Gastrocnemius medialis (tissue), 4 donors: ENCODE results near the gene TMEM185B.

Experiments used
- POLR2A ChIP-seq, 2 donors: fragments of 450-650 bp; IDR thresholded peaks; one replicate each; pipeline ENCODE4 v1.6.1; 2017; ENCODE audit warnings: antibody characterized with exemption in 2 of 2, mild to moderate bottlenecking in 2 of 2, moderate library complexity in 2 of 2
- TF ChIP-seq, protein P1 (sequence below), 5 experiments: fragments of 450-650 bp in 3 of 5; fragments of 200-600 bp in 2 of 5; sonication (generic) in 2 of 5; IDR thresholded peaks in 4 of 5; conservative IDR thresholded peaks in 1 of 5; 1 replicate in 4 of 5; 2 replicates in 1 of 5; pipeline ENCODE4 v1.5.1; 2016 to 2019; ENCODE audit warnings: antibody characterized with exemption in 5 of 5, mild to moderate bottlenecking in 3 of 5, moderate library complexity in 3 of 5

DNA sequence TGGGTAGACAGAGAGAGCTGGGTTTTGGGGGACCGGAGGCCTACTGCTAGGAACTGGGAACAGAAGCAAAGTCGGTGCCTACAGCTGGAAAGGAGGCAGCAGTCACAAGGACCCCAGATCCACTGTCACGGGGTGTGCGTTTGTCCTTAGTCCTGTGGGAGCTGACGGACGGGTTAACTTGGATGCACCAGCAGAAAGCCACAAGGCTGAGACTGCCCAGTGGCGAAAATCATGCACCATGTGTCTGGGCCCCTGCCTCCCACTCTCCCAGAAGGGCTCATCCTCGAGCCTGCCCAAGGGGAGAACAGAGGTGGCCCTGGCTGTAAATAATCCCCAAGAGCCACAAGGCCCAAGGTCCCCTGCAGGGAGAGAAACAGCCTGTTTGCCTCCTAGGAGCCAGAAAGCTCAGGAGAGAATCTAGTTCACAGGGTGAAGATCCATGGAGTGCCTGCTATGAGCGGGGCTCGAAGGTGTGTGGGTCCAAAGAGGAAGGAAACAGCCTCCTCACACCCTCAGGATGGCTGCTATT is 17.8 kb upstream of the TMEM185B start:
- no peak for TF ChIP-seq POLR2A (IDR thresholded peaks at IDR 0.05)
- TF ChIP-seq, protein P1, sequence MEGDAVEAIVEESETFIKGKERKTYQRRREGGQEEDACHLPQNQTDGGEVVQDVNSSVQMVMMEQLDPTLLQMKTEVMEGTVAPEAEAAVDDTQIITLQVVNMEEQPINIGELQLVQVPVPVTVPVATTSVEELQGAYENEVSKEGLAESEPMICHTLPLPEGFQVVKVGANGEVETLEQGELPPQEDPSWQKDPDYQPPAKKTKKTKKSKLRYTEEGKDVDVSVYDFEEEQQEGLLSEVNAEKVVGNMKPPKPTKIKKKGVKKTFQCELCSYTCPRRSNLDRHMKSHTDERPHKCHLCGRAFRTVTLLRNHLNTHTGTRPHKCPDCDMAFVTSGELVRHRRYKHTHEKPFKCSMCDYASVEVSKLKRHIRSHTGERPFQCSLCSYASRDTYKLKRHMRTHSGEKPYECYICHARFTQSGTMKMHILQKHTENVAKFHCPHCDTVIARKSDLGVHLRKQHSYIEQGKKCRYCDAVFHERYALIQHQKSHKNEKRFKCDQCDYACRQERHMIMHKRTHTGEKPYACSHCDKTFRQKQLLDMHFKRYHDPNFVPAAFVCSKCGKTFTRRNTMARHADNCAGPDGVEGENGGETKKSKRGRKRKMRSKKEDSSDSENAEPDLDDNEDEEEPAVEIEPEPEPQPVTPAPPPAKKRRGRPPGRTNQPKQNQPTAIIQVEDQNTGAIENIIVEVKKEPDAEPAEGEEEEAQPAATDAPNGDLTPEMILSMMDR (IDR thresholded peaks at IDR 0.05 in 4 of 5, conservative IDR thresholded peaks at IDR 0.05 in 1 of 5), result no peak
